Thyroid gland (tissue), 4 donors: Measurements from ENCODE around the gene EWSR1. TPM values are rescaled to one million over a fixed set of nuclear protein-coding genes. Genes with fewer than 3 reads are reported as not detected.

ENCODE experiments used
- DNase-seq, 2 donors: peaks; one replicate each; pipeline ENCODE4 v3.0.0-alpha.2; 2019
- H3K27ac ChIP-seq, 3 donors: fragments of 200-600 bp; sonication (generic); 1 replicate in 2 of 3; 2 replicates in 1 of 3; pipeline ENCODE4 v1.5.1; 2016 to 2019; ENCODE audit warnings: mild to moderate bottlenecking in 1 of 3, moderate library complexity in 1 of 3
- H3K27me3 ChIP-seq: fragments of 200-600 bp; sonication (generic); one replicate; pipeline ENCODE4 v1.5.1; 2019
- H3K36me3 ChIP-seq, 2 donors: fragments of 200-600 bp; sonication (generic); one replicate each; pipeline ENCODE4 v1.5.1; 2016 to 2019
- H3K4me1 ChIP-seq, 2 donors: fragments of 200-600 bp; sonication (generic); one replicate each; pipeline ENCODE4 v1.5.1; 2017 to 2019
- H3K4me3 ChIP-seq, 3 donors: fragments of 200-600 bp; sonication (generic); replicated peaks in 1 of 3; 1 replicate in 2 of 3; 2 replicates in 1 of 3; pipeline ENCODE4 v1.5.1; 2016; ENCODE audit warnings: mild to moderate bottlenecking in 1 of 3
- H3K9me3 ChIP-seq: fragments of 200-600 bp; sonication (generic); one replicate; pipeline ENCODE4 v1.5.1; 2017
- POLR2A ChIP-seq, 2 donors: fragments of 450-650 bp; IDR thresholded peaks; one replicate each; pipeline ENCODE4 v1.6.1; 2017; ENCODE audit warnings: antibody characterized with exemption in 2 of 2, mild to moderate bottlenecking in 2 of 2, moderate library complexity in 1 of 2
- WGBS, 2 donors: methylation state at CpG; one replicate each; pipeline ENCODE4 v1.1.5; 2017; 5-methylcytosine and 5-hydroxymethylcytosine counted together
- intact Hi-C: fragments of 100-400 bp; cut with DNase I; formaldehyde crosslinking; loops from one replicate; pipeline ENCODE4 v1.15.1; 2023
- total RNA-seq, 4 donors: library from RNA; depleted of rRNA; stranded (reverse); fragments of >200 nt; gene quantifications; one replicate each; pipeline ENCODE4 v1.2.3, GENCODE V29; 2016
- TF ChIP-seq, protein P1 (sequence below), 6 experiments: fragments of 200-600 bp in 3 of 6; fragments of 450-650 bp in 3 of 6; sonication (generic) in 3 of 6; IDR thresholded peaks; one replicate each; pipeline ENCODE4 v1.5.1; 2016 to 2019; ENCODE audit warnings: antibody characterized with exemption in 6 of 6, mild to moderate bottlenecking in 2 of 6, inconsistent platforms in 1 of 6, moderate library complexity in 1 of 6

EWSR1 gene
- total RNA-seq, 4 donors from 2014 or later, result 205 to 290 (median 258) TPM

GRCh38 chr22:29330753-29331152 lies 62.7 kb downstream of the EWSR1 start:
- Histone ChIP-seq H3K27ac (no peak overlapping the region), H3K27me3 (no peaks in the 10 kb centered on the region), H3K36me3 (peaks cover 48 to 54% of the 10 kb centered on the region in 2 donors), H3K9me3 (no peaks in the 10 kb centered on the region), H3K4me3 (no peak overlapping the region), H3K4me1 (no peaks in the 10 kb centered on the region)
- no peak for DNase-seq
- WGBS, 2 donors, result 51 to 78% methylated on average over 9 of the region's 9 CpGs
- TF ChIP-seq POLR2A (IDR thresholded peaks at IDR 0.05), result no peak
- TF ChIP-seq, protein P1, sequence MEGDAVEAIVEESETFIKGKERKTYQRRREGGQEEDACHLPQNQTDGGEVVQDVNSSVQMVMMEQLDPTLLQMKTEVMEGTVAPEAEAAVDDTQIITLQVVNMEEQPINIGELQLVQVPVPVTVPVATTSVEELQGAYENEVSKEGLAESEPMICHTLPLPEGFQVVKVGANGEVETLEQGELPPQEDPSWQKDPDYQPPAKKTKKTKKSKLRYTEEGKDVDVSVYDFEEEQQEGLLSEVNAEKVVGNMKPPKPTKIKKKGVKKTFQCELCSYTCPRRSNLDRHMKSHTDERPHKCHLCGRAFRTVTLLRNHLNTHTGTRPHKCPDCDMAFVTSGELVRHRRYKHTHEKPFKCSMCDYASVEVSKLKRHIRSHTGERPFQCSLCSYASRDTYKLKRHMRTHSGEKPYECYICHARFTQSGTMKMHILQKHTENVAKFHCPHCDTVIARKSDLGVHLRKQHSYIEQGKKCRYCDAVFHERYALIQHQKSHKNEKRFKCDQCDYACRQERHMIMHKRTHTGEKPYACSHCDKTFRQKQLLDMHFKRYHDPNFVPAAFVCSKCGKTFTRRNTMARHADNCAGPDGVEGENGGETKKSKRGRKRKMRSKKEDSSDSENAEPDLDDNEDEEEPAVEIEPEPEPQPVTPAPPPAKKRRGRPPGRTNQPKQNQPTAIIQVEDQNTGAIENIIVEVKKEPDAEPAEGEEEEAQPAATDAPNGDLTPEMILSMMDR (IDR thresholded peaks at IDR 0.05), result no peak
- intact Hi-C loops, result no loop called here

DNA sequence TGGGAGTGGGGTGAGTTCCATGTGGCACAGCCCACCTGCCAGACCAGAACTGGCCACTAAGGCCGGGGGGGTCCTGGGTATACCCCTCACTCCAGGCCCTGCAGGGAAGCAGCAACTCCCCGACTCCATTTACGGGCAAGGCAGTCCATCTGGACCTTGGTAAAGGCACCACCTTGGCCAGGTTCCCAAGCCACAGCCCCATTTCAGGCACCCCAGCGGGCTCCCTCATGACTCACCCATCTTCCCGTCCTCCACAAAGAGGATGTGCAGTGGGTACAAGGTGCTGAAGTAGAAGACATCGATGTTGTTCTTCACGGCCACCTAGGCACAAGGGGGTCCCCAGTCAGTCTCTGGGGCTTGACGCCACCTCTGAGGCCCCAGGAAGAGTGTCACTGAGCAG lies 63.1 kb downstream of the EWSR1 start:
- Histone ChIP-seq H3K27ac (no peak overlapping the region), H3K36me3 (peaks cover 47 to 58% of the 10 kb centered on the region in 2 donors), H3K27me3 (no peaks in the 10 kb centered on the region), H3K9me3 (no peaks in the 10 kb centered on the region), H3K4me1 (no peaks in the 10 kb centered on the region), H3K4me3 (no peak overlapping the region)
- WGBS, 2 donors, result 95 to 98% methylated on average over 6 to 8 of the region's 8 CpGs
- intact Hi-C loops, result no loop called here
- DNase-seq, result no peak
- no peak for TF ChIP-seq POLR2A (IDR thresholded peaks at IDR 0.05)
- TF ChIP-seq, protein P1 (IDR thresholded peaks at IDR 0.05), result no peak

- Histone ChIP-seq H3K4me3 (no peak overlapping the region), H3K4me1 (no peaks in the 10 kb centered on the region), H3K27me3 (no peaks in the 10 kb centered on the region), H3K27ac (no peak overlapping the region), H3K9me3 (no peaks in the 10 kb centered on the region), H3K36me3 (peaks cover 42 to 59% of the 10 kb centered on the region in 2 donors)
- 87 to 89% methylated on average over 13 to 14 of the region's 14 CpGs for WGBS, 2 donors
- TF ChIP-seq, protein P1 (IDR thresholded peaks at IDR 0.05), result no peak
- TF ChIP-seq POLR2A (IDR thresholded peaks at IDR 0.05), result no peak
- intact Hi-C loops, result no loop called here
- DNase-seq, result no peak
These were observed 63.7 kb downstream of the EWSR1 start for GRCh38 chr22:29331658-29332300.

DNA sequence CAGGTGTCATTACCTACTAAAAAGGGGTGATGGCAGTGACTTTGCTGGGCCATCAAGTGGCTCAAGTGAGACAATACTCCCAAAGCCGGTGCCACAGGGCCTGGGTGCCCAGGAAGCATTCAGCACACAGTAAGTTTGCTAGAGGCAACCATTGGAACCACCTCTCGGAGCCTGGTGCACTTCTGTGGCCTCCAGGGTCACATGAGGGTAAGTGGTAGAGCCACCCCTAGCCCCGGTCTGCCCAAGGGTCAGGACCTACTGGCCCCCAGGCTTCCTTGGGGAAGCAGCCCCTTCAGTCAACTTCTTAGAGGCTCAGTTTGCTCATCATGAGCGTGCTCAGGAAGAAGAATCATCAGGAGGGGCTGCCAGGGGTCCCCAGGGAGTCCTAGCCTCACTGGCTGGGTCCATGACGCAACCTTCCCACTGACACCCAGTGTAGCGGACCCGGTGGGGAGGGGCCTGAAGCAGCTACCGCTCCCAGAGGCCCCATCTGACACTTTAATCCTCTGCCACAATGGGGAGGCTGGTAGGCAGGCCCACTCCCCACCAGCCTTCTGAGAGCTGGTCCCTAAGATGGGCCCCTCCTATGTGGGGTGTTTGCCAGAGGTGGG lies 64.9 kb downstream of the EWSR1 start:
- intact Hi-C loops, result no loop called here

GRCh38 chr22:29334148-29334547 lies 66.1 kb downstream of the EWSR1 start:
- Histone ChIP-seq H3K27ac (no peak overlapping the region), H3K36me3 (peaks cover 45 to 63% of the 10 kb centered on the region in 2 donors)

More for the DNA sequence above, 64.9 kb downstream of the EWSR1 start:
- H3K27ac ChIP-seq, result no peak overlapping the region
- WGBS, 2 donors, result 95 to 97% methylated on average over 3 to 4 of the region's 8 CpGs
- H3K4me3 ChIP-seq, result no peak overlapping the region
- TF ChIP-seq, protein P1 (IDR thresholded peaks at IDR 0.05), result no peak
- no peak for TF ChIP-seq POLR2A (IDR thresholded peaks at IDR 0.05)
- DNase-seq, result no peak
- H3K36me3 ChIP-seq, result peaks cover 42 to 63% of the 10 kb centered on the region in 2 donors
- no peaks in the 10 kb centered on the region for H3K9me3 ChIP-seq
- H3K27me3 ChIP-seq, result no peaks in the 10 kb centered on the region
- no peaks in the 10 kb centered on the region for H3K4me1 ChIP-seq

More at GRCh38 chr22:29334148-29334547, 66.1 kb downstream of the EWSR1 start:
- Histone ChIP-seq H3K4me3 (no peak overlapping the region), H3K4me1 (no peaks in the 10 kb centered on the region), H3K27me3 (no peaks in the 10 kb centered on the region), H3K9me3 (no peaks in the 10 kb centered on the region)
- TF ChIP-seq POLR2A (IDR thresholded peaks at IDR 0.05), result no peak
- TF ChIP-seq, protein P1 (IDR thresholded peaks at IDR 0.05), result no peak
- intact Hi-C loops, result no loop called here
- DNase-seq, result no peak
- 96 to 97% methylated on average over 4 of the region's 7 CpGs for WGBS, 2 donors
